CD4-positive, alpha-beta T cell treated with Interleukin-4 for 4 hours (primary cell): ENCODE results near the gene ZC3H13.

ENCODE experiments used
- DNase-seq: peaks from one replicate; pipeline ENCODE4 v3.0.0-alpha.2; 2020

Gene ZC3H13

GRCh38 chr13:45934283-45934682 lies 118.3 kb downstream of the ZC3H13 start:
- DNase-seq = no peak

DNA sequence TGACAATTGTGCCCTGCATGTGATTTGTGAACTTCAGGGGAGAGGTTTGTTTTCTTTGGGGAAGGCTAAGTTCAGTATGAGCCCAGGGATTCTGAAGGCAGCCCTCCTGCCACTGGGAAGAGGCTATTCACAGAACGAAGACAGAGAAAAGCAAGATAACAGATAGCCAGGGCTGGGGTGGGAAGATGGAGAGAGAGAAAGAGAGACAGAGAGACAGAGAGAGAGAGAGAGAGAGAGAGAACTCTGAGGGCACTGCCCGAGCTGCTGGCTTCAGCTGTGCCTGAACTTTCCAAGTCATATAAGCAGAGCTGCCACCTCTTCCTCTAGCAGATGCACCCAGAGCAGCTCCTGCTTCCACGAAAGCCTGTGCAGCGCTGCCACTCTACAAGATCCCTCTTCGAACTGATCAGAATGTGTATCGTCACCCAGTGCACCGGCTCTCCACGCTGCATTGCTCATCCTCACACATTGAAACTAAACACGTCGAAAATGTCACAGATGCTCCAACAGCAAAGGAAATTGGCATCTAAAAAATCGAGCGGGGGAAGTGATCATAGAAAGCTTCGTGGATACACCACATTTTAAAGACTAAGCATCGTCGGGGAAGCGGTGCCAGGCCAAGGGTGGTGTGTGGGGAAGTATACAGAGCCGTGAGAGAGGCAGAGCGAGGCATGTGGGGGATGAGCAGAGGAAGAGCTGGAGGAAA lies 119.2 kb downstream of the ZC3H13 start:
- DNase-seq = no peak

DNA sequence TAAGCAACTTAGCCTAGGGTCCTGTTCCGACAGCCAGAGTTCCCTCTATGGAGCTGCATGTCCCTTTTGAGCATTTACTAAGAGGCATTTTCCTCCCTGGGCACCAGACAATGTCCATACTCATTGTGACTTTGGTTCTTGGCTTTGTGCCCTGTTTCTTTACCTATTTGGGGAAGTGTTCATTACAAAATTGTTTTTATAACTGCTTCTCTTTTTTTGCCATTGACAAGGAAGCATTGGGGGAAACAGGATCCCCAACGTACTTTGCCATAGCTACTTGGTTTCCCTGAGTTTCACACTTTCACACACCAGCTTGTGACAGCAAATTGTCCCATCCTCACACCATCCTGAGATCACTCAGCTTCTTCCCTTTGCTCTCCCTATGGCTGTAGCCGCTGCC lies 119.9 kb downstream of the ZC3H13 start:
- peak; percentile 2 for DNase-seq

DNA sequence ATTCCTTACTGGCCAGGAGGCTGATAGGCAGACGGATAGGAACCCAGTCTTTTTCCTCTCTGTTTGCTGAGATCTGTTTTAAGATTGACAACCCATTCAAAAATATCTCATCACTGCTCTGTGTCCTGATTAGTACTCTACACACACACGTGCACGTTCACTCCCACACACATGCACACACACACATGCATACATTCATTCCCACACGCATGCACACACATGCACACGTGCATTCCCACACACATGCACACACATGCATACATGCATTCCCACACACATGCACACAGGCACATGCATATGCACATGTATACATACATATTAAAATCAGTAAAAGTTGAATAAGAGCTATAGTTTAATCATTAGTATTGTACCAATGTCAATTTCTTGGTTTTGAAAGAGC lies 120.4 kb downstream of the ZC3H13 start:
- DNase-seq = no peak

DNA sequence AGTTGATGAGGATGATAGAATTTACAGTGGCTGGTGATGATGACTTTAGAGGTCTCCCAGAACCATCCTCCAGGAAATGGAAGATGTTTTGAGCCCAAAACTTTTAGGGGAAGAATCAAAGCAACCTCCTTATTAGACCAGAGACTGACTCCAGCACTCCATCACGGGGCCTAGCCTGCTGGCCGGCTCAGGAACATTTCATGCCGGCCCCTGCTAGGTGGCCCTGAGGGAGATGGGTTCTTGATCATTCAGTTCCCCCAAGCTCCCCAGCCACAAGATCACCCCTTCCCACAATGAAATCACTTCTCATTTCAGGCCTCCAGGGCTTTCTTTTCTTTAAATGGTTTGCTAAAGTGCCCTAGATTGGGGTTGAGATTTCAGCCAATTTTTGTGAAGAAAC lies 121.3 kb downstream of the ZC3H13 start:
- no peak for DNase-seq

DNA sequence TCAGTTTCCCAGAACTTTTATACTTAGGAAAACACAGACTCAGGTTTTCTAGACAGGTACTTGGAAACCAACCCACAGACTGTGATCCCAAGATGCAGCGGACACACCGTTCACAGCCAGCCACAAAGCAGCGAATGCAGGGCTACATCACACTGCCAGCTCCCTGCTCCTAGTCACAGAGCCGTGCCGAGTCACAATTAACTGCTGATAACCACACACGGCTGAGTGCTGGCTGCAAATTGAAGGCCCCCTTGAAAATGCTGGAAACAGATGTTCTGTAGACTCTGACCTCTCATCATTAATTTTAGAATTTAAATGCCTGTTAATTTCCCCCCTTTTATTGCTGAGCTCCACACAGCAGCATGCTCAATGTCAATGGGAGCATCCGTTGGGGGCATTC lies 122.4 kb downstream of the ZC3H13 start:
- DNase-seq = no peak

DNA sequence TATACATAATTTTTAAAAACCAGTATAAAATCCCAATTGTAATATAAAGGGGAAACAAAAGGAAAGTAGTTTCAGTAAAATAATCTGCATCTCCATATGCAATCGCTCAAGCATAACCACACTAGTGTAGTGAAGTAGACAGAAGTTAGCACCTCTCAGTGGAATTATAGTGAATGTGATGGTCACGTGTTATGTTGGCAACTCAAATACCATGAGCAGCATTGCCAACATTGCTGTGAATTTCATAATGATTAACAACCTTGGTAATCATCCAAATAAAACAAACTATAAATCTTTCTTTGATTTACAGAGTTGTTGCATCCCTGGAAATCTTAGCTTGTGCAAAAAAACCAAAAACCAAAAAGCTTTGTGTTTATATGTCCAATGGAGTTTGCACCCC lies 123.7 kb downstream of the ZC3H13 start:
- DNase-seq = no peak

DNA sequence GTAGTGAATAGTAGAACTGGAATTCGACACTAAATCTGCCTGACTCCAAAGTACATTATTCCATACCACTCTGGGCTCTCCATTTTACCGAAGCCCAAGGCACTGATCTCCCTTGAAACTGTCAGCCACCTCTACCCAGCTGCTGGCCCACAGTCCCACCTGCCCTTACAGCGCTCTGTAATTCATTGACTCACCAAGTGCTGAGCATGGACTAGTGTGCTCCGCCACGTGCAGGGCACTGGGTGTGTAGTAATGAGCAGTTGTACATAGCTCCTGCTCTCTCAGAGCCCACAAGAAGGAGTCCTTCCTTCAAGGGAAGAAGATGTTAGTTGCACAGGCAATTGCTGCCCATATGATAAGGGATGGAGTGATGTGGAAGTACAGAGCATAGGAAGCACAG lies 124.4 kb downstream of the ZC3H13 start:
- no peak for DNase-seq

DNA sequence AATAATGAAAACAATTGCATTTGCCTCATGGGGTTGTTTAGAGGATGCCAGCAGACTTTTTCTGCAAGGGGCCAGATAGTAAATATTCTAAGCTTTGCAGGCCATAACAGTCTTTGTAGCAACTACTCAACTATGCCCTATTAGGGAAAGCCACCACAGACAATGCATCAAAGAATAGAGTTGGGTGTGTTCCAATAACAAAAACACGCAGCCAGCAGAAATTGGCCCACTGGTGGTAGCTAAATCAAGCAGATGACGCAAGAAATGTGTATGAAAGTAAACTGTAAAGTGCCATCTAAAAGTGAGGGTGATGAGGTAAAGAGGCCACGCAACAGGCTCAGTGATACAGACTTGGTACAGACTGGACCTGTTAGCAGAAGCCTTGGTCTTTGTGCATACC lies 125.8 kb downstream of the ZC3H13 start:
- DNase-seq = no peak

GRCh38 chr13:45925151-45925550 lies 127.4 kb downstream of the ZC3H13 start:
- no peak for DNase-seq

GRCh38 chr13:45921162-45921736 lies 131.3 kb downstream of the ZC3H13 start:
- no peak for DNase-seq

DNA sequence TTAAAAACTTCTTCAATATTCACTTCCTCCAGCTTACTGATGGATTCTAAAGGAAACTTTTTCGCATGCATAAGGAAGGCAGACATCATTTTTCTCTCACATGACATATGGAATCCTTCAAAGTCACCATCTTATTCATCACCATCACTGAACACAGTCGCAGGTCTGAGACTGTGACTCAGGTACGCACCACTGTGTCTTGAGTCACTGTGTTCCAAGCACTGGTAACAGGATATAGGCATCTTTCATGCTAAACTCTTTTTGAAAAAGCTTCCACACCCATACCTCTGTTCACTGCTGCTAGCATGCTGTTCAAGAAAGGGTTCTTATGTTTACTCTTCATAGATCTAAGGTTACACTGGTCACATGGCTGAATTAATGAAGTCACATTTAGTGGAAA lies 133.9 kb downstream of the ZC3H13 start:
- no peak for DNase-seq

DNA sequence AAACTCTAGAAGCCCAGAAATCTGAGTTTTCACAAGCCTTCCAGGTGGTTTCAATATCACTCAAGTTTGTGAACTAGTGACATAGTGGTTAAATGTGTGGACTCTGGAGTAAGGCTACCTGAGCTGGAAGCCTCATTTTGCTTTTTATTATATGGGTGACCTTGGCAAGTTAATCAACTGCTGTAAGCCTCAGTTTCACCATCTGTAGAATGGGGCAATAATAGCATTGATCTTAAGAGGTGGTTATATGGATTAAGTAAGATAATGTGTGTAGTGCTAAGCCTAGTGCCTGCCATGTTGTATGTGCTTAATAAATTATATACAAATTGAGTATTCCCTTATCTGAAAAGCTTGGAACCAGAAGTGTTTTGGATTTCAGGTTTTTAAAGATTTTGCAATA lies 135.5 kb downstream of the ZC3H13 start:
- DNase-seq = no peak

- DNase-seq = no peak
Measured at GRCh38 chr13:45915686-45916439, 136.7 kb downstream of the ZC3H13 start.

DNA sequence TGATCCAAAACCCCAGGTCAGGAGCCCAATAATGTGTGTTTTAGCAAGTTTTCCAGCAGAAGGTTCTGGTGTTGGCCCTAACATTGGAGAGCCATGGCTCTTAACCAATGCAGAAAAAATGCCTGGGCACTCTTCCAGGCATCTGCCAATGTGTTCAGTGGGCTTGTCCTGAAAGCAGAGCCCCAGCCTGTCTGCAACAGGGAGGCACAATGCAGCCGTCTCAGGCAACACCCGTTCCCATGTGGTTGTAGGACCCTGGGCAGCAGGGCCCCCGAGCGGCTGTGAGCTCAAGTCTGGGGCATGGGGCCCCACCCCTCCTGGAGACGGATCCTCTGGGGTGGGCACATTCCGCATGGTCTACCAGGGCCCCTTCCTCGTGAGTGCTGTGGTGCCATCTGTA lies 142.9 kb downstream of the ZC3H13 start:
- DNase-seq = no peak

GRCh38 chr13:45909089-45909488 lies 143.5 kb downstream of the ZC3H13 start:
- DNase-seq = no peak

DNA sequence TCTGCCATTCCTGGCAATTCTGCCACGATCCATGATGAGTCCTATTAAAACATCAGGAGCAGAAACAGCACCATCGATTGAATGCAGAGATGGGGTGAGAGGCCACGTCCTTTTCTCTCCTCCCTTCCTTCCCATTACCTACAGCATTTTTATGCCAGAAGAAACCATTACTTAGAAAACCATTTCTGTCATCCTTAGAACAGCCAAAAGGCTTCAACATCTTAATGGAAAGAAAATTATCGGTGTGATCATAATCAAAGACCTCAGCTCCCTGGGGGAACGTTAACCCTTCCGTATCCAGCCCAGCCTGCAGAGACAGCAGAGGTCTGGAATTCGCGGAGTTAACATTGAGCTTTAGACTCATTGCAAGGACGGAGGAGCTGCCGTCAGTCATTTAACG lies 145.0 kb downstream of the ZC3H13 start:
- no peak for DNase-seq
